DMS 273 (cell line): Measurements from ENCODE around the gene EXD3.

ENCODE experiments used
- DNase-seq: peaks from one replicate; lab custom pipeline; 2025; ENCODE audit not compliant: unreplicated experiment; lab: John Stamatoyannopoulos, UW

EXD3 gene

GRCh38 chr9:137309368-137310188, 113.4 kb downstream of the EXD3 start:
- DNase-seq: no peak

DNA sequence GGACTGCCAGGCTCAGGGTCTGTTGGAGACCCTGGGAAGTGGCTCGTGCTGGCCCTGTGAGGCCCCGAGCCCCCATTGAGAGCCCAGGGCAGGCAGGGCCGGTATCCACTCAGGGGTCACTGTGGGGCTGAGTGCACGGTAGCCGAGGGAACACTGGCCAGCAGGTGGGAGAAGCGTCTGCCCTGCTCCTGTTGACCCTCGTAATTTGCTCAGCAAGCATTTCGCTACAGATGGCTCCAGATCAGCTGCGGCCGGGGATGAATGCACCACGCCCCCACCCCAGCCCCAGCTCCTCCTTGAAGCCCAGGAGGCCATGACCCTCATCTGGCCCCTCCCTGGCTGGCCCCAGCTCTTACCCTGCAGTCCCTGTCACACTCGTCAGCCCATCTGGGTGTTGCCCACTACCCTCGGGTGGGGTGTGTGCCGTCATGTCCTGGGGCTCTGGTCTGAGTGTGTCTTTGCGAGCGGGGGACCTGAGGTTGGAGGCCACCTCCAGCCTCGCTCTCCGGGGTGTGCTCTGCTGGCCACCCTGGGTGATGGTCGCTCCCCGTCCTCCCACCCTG, 114.8 kb downstream of the EXD3 start:
- DNase-seq: peak; percentile 43

- DNase-seq: no peak
Measured at GRCh38 chr9:137307255-137308056, 115.5 kb downstream of the EXD3 start.

DNA sequence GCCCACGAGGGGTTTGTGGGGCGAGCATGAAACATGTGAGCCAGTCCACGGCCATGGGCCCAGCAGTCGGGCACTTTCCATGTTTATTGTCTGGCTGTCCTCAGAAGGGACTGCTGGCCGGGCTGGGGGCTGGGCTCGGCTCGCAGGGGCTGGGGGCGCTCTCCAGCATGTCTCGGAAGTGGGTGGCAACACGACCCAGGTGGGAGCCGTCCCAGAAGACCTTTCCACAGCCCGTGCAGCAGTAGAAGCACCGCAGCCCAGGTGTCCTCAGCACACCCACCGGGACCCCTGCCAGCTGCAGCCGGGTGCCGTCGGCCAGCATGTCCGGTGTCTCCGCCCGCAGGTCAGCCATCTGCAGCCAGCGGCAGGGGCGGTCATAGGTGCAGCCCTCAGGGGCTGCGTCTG, 116.1 kb downstream of the EXD3 start:
- no peak for DNase-seq

DNA sequence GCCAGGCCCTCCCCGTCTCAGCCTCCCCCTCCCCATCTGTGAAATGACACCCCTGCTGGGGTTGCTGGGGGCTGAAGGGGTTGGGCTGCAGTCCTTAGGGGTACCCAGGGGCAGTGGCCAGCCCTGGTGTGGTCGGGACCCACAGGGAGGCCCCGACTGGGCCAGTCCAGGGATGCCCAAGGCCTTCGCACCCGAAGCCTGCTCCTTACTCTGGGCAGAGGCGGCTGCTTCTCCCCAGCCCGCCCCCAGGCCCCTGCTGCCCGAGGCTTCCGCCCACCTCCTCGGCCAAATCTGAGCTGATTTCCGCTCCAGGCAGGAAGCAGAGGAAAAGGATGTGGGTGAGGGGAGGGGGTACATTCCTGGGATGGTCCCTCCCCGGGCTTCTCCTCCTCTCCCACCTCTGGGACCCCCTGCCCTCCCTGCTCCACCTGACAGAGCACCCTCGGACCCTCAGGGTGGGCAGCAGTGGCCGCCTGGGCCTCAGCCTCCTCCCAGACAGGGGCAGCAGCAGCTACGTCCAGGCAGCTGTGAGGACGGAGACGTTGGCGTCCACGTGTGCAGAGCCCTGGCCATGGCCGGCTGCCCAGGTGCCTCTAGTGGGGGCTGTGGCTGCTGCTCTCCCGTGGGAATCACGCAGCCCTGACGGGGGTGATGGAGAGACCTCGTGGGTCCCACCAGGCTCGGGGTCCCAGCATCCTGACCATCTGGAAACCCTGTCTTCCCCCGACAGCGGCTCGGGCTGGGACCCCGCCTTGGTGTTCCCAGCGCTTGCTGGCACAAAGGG, 116.7 kb downstream of the EXD3 start:
- no peak for DNase-seq

DNA sequence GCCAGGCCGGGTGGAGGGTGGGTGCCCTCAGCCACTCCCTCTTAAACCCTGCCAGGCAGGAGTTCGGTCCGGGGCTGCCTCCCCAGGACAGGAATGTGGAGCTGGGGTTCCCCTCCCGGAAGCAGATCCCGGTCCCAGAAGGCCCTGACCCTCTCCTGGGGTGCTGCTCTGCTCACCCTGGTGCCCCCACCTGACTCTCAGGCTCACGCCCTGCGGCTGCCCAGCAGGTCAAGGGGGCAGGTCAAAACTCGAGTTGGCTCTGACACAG, 117.2 kb downstream of the EXD3 start:
- DNase-seq: no peak

DNA sequence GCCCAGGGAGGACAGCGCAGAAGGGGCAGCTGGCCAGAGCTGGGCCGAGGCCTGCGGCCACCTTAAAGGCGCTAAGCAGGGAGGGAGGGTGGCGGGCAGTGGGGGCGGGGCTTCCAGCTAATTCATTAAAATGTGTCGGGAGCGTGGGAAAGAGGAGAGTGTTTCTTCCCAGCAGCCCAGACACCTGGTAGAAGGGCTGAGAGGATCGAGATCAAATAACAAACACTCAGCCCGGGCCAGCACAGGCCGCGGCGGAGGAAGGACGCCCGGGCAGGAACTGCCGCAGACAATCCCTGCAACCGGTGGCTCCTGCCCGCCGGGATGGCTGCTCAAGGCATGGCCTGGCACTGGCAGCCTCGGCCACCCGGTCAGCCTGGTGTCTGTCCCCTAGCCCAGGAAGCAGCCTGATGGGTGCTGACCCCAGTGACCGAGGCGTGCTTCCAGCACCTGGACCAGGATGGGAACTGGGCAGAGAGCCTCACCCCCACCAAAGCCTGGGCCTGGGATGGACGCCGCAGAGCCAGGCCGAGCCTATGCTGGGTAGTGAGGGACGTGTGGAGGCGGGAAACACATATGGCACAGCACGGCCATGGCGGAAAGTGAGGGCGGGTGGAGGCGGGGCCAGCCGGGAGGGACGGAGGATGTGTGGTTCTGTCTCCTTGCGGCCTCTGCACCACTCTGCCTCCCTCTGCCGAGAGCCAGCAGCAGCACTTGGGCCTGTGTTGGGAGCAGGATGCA, 117.7 kb downstream of the EXD3 start:
- DNase-seq: peak; percentile 91

DNA sequence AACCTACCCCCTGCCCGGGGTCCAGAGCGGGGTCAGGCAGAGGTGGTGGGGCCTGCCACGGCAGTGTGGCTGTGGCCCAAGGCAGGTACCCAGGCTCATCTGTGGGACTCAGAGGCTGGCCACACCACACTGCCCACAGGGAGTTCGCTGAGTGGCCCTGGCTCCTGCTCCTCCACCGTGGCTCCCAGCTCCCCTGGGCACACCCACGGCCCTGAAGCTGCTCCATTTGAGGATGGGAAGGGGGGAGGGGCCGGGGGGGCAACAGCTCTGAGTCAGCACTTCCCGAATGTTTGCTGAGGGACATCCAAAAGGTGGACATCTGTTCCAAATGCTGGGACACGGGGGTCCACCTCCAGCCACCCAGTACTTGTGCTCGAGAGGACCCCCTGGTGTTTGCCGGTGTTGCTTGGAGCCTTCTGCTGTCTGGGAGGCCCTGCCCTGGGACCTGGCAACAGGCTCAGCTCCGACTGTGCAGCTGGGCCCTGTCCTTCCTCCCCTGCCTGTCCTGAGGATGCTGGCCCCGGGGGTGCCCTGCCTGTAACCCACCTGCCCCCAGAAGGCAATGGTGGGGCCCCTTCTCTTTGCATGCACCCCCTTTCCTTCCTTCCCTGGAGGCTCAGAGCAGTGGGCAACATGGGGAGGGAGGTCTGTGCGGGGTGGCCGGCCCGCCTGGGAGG, 118.4 kb downstream of the EXD3 start:
- peak; percentile 69 for DNase-seq

DNA sequence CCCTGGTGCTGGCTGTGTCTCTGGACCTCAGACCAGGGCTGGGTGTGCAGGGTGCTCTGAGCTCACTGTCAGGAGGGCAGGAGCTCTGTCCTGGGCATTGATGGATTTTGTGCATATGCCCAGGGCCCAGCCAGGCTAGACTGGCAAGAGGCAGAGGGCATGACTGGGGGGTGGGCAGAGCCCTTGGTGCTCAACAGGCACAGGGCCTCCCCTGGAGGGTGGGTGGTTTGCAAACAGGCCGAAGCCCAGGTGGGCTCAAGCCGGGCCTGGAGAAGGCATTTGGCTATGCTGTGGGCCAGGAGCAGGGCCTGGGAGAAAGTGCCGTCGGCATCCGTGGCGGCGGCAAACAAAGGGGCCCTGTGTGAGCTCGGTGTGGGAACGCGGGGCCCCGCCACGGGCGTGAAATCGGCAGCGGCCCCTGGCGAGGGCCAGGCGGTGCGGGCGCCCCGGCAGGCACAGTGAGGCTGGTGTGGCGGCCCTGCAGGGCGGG, 119.0 kb downstream of the EXD3 start:
- no peak for DNase-seq

GRCh38 chr9:137303151-137303892, 119.6 kb downstream of the EXD3 start:
- DNase-seq: peak; percentile 44

DNA sequence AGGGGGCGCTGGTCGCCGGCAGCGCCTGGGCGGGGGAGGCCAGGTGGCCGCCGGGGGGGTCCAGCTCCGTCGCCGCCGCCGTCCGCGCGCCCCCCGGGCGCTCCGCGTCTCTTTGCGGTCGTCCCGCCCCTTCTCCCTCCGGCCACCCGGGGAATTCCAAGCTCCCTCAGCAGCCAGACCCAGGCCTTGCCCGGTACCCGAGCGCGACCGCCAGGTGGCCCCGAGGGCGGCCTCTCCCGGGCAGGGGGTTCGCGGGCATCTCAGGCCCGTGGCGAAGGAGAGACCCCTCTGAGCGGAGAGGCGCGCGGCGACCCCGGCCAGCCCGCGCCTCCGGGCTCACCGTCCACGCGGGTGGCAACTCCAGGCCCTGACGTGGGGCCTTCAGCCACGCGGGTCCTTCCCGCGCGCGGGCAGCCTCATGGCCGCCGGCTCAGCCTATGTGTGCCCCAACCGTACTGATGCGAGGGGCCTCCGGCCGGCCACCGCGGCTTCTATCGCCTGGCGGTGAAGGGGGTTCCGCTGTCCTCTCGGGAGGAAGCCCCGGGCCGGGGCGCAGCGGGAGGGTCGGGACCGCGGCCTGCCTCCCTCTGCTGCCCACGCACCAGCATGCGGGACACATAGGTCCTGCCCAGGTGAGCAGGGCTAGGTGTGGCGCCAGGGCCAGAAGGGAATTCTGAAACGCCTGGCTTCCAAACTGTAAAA, 120.4 kb downstream of the EXD3 start:
- DNase-seq: no peak

- DNase-seq: peak; percentile 92
Measured at GRCh38 chr9:137302118-137302448, 120.9 kb downstream of the EXD3 start, which contains the start of gene NRARP. Gene NRARP (minus strand): TSS chr9:137302271. CDS start chr9:137301928, 343 bp downstream.

DNA sequence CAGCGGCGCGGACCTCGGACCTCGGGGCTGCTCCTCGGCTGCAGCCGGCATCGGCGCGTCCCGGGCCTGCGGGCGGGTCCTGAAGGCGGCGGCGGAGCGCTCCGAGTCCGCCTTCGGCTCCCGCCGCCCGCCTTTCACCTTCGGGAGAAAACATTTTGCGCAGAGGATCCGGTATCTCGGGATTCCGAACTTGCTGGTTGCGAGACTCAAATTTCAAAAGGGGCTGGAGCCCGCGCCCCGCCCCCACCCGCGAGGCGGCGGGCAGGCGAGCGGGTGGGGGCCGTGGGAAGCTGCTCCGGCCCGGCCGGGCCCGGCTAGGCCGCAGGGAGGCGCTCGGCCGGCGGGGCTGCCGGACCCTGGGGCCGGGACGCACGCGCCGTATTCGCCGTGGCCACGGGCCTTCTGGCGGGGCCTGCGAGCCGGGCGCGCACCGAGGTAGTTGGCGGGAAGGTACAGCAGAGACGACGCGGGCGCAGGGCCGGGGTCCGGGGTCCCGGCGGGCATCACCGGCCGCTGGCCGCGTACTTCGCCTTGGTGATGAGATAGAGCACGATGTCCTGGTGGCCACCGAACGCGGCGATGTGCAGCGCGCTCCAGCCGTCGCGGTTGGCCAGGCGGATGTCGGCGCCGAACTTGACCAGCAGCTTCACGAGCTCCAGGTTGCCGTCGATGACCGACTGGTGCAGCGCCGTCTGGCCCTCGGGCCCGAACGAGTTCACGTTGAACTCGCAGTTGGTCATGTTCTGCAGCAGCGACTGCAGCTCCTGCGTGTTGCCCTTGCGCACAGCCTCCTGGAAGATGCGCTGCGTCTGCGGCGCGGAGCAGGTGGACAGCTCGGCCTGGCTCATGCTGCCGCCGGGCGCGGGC, 121.6 kb downstream of the EXD3 start:
- DNase-seq: peak; percentile 84

DNA sequence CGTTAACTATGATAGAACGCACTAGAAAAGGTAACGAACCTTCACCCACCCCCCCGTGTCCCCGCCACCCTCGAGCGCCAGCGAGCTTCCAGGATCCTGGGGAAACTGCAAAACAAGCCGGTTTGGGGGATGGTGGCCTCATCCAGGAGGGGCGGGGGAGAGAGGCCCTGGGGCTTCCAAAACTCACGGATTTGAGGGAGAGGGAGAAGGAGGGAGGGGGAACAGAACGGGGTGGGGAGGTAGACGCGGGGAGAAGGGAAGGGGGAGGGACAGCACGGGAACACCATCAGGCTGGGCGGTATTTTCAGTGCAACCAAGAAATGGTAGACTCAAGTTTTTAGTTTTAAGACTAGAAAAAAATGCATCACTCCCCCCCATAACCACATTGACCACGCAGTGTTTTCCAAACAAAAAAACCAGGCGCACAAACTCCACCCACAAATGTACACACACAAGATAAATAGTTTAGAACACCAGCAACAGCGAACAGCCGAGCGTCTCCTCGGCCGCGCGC, 122.3 kb downstream of the EXD3 start:
- DNase-seq: peak; percentile 74

GRCh38 chr9:137299938-137300337, 123.0 kb downstream of the EXD3 start:
- DNase-seq: no peak

- DNase-seq: no peak
Measured at GRCh38 chr9:137299203-137299565, 123.8 kb downstream of the EXD3 start.

DNA sequence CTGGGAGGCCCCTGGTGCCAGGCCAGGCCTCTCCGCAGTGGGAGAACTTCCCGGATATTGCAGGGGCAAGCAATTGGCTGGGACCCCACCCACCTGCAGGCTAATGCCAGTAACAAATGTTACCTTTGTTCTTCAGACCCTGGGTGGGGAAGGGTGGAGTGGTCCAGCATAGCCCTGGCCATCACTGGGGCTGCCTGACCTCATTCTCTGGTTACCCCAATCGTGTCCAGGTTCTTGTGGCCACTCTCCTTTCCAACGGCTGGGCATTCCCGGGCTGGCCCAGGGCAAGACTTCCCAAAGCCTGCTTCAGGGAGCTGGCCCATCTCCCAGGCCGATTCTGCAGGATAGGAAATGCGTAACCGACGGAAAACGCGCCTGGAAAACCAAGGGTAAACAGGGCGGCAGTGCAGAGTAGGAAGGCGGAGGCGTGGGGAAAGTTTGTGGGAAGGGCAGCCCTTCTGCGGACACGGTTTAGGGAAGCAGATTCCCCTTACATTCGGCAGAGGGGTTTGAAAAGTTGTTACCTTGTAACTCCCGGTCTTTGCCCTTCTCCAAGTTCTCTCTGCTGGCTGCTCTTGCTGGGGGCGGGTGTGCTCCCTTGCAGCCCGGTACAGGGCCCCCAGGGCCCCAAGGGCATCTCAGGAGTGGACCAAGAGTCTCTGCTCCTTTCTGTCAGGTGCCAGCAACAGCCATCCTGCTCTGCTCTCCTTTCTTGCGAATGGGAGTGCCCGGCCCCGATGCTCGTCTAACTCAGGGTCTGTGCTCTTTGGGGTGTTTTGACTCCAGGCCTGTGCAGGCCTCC, 124.4 kb downstream of the EXD3 start:
- DNase-seq: no peak
